ENCODE data around the gene BCAM.
"Not testable (repeated sequence)": the region's sequence is repeated elsewhere in the genome, so short reads cannot be mapped to it uniquely, and the experiment has no call there.

The BCAM gene

GRCh38 chr19:44819246-44819832 is 10.4 kb downstream of the BCAM start:
- DNase-seq: no peak

- no peak for DNase-seq
Observed at GRCh38 chr19:44820648-44821609, 12.0 kb downstream of the BCAM start.

- no peak for DNase-seq
Observed at GRCh38 chr19:44822177-44822576, 13.3 kb downstream of the BCAM start.

- DNase-seq: no peak
Observed at GRCh38 chr19:44822670-44823372, 13.9 kb downstream of the BCAM start.

GRCh38 chr19:44823373-44823698 is 14.4 kb downstream of the BCAM start:
- DNase-seq: no peak

- no peak for DNase-seq
Observed at GRCh38 chr19:44824761-44825160, 15.9 kb downstream of the BCAM start.

- not testable (repeated sequence) for DNase-seq
Observed at GRCh38 chr19:44832875-44833274, 24.0 kb downstream of the BCAM start.

- not testable (repeated sequence) for DNase-seq
Observed at GRCh38 chr19:44834399-44834798, 25.5 kb downstream of the BCAM start.

GRCh38 chr19:44839276-44839675 is 30.4 kb downstream of the BCAM start:
- peak; percentile 92 to 96 for DNase-seq

GRCh38 chr19:44840811-44841210 is 31.9 kb downstream of the BCAM start:
- DNase-seq: no peak

GRCh38 chr19:44841231-44841630 is 32.3 kb downstream of the BCAM start:
- no peak for DNase-seq

GRCh38 chr19:44845286-44845611 is 36.3 kb downstream of the BCAM start:
- DNase-seq: no peak

- peak; percentile 91 to 98 for DNase-seq
Observed at GRCh38 chr19:44845612-44846454, 36.9 kb downstream of the BCAM start, which contains the start of gene NECTIN2. NECTIN2 (plus strand) TSS chr19:44846297; CDS start chr19:44846526, 229 bp downstream.

GRCh38 chr19:44846455-44847143 is 37.7 kb downstream of the BCAM start:
- DNase-seq: peak in 1 of 2 experiments; percentile 63

- peak; percentile 56 to 84 for DNase-seq
Observed at GRCh38 chr19:44847144-44848035, 38.5 kb downstream of the BCAM start.

GRCh38 chr19:44848036-44848811 is 39.3 kb downstream of the BCAM start:
- DNase-seq: peak in 1 of 2 experiments; percentile 70

- peak in 1 of 2 experiments; percentile 30 for DNase-seq
Observed at GRCh38 chr19:44848812-44849447, 40.0 kb downstream of the BCAM start.

- DNase-seq: no peak
Observed at GRCh38 chr19:44850641-44851109, 41.8 kb downstream of the BCAM start.

- DNase-seq: no peak
Observed at GRCh38 chr19:44851427-44851826, 42.5 kb downstream of the BCAM start.

All from NCI-H526 (cell line).